Measurements from ENCODE around the gene NR1H3. TPM values are rescaled to one million over a fixed set of nuclear protein-coding genes. Genes with fewer than 3 reads are reported as not detected.
"Not testable (repeated sequence)": the region's sequence is repeated elsewhere in the genome, so short reads cannot be mapped to it uniquely, and the experiment has no call there.

The NR1H3 gene
- total RNA-seq: 5.7 TPM
- polyA plus RNA-seq: 10 to 100 TPM in 1 of 4 donors, 1 to 10 TPM in 3; 6.1 to 13.0 (median 9.3) TPM

DNA sequence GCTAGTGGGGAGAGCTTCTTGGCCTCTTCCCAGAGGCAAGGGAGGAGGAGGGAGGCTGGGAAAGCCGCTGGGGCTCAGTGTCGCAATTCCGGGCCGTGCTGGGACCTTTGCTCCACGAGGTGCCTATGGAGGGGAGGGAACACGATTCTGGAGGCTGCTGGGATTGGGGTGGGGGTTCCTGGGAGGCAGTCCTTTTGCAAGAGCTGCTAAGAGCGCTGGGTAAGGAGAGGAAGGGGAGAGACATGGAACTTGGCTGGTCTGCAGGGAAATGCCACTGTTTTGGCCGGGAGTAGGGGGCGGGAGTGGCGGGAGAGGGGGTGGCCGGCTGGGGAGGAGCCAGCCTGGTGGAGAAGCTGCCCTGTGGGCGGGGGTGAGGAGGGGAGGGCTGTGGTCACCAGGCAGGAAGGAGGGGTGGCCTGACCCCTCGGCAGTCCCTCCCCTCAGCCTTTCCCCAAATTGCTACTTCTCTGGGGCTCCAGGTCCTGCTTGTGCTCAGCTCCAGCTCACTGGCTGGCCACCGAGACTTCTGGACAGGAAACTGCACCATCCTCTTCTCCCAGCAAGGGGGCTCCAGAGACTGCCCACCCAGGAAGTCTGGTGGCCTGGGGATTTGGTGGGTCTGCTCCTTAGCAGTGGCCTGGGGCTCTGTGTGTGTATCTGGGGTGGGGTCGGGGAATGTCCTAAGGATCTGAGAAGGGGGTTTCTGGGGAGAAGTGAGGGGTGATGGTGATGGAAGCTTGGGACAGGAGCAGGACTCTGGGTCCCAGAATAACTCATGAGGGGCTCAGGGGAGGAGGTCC, at the start of gene NR1H3:
Gene NR1H3, plus strand, starts transcription at position 480 of the 800 bp plus-strand sequence. CDS start 1,221 bp downstream, outside the sequence.
- DNase-seq (no peak), ATAC-seq (ENCODE audit: low read depth in 2 of 2) (peak in 1 of 2 donors; percentile 30)
- Mint-ChIP-seq H3K4me1 (peaks cover 3 to 20% (median 7%) of the 10 kb centered on the region in 4 donors), H3K4me3 (no peak within 1 kb of the TSS), H3K27me3 (no peaks in the 10 kb centered on the region), H3K36me3 (no peaks in the 10 kb centered on the region), H3K27ac (peak within 1 kb of the TSS in 1 of 3 donors; percentile 62), H3K9me3 (no peaks in the 10 kb centered on the region)
- H3K9me3 ChIP-seq (ENCODE audit: control insufficient read depth in 2 of 2, low read length in 2 of 2): no peaks in the 10 kb centered on the region
- H3K4me1 ChIP-seq (ENCODE audit: control insufficient read depth, insufficient read depth, low read length, poor library complexity, severe bottlenecking): peaks cover 5% of the 10 kb centered on the region
- no peaks in the 10 kb centered on the region for H3K36me3 ChIP-seq (ENCODE audit: control insufficient read depth, insufficient read depth, low read length)
- no peak within 1 kb of the TSS for H3K4me3 ChIP-seq (ENCODE audit: low read depth, low read length)
- H3K27me3 ChIP-seq (ENCODE audit: control insufficient read depth, insufficient read depth, low read length): no peaks in the 10 kb centered on the region
- no peak within 1 kb of the TSS for H3K27ac ChIP-seq (ENCODE audit: insufficient read depth, low read length, poor library complexity, severe bottlenecking)

DNA sequence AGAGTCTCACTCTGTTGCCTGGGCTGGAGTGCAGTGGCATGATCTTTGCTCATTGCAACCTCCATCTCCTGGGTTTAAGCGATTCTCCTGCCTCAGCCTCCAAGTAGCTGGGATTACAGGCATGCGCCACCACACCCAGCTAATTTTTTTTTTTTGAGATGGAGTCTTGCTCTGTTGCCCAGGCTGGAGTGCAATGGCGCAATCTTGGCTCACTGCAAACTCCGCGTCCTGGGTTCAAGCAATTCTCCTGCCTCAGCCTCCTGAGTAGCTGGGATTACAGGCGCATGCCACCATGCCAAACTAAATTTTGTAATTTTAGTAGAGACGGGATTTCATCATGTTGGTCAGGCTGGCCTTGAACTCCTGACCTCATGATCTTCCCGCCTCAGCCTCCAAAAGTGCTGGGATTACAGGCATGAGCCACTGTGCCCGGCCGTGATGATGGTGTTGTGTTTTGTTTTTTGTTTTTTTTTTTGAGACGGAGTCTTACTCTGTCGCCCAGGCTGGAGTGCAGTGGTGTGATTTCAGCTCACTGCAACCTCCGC, 49.7 kb upstream of the NR1H3 start:
- not testable (repeated sequence) for H3K4me1 ChIP-seq (ENCODE audit: control insufficient read depth, insufficient read depth, low read length, poor library complexity, severe bottlenecking); DNase-seq; H3K4me3 Mint-ChIP-seq; H3K27ac ChIP-seq (ENCODE audit: insufficient read depth, low read length, poor library complexity, severe bottlenecking); ATAC-seq (ENCODE audit: low read depth in 2 of 2); H3K4me1 Mint-ChIP-seq; H3K4me3 ChIP-seq (ENCODE audit: low read depth, low read length); H3K36me3 Mint-ChIP-seq; H3K27me3 ChIP-seq (ENCODE audit: control insufficient read depth, insufficient read depth, low read length); H3K27me3 Mint-ChIP-seq; H3K36me3 ChIP-seq (ENCODE audit: control insufficient read depth, insufficient read depth, low read length); H3K9me3 Mint-ChIP-seq; H3K27ac Mint-ChIP-seq; H3K9me3 ChIP-seq (ENCODE audit: control insufficient read depth in 2 of 2, low read length in 2 of 2)

DNA sequence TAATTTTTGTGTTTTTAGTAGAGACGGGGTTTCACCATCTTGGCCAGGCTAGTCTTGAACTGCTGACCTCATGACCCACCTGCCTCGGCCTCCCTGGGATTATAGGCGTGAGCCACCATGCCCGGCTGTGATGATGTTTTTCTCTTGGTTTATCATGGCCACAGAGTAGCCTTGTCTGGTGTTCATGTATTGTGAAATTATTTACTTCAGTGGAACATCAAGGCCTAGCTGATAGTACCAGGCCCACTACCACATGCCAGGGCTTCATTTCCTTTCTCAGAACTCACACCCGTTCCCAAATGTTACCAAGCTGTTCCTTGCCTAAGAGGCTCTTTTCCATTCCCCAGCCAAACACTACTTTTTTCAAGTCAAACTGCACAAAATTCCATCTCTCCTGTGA, 49.2 kb upstream of the NR1H3 start:
- H3K4me1 ChIP-seq (ENCODE audit: control insufficient read depth, insufficient read depth, low read length, poor library complexity, severe bottlenecking): no peaks in the 10 kb centered on the region
- H3K9me3 ChIP-seq (ENCODE audit: control insufficient read depth in 2 of 2, low read length in 2 of 2): no peaks in the 10 kb centered on the region
- ATAC-seq (ENCODE audit: low read depth in 2 of 2) (no peak), DNase-seq (no peak)
- Mint-ChIP-seq H3K27ac (no peak overlapping the region), H3K4me1 (no peaks in the 10 kb centered on the region), H3K9me3 (no peaks in the 10 kb centered on the region), H3K4me3 (no peak overlapping the region), H3K27me3 (peaks cover 10% of the 10 kb centered on the region), H3K36me3 (no peaks in the 10 kb centered on the region)
- H3K36me3 ChIP-seq (ENCODE audit: control insufficient read depth, insufficient read depth, low read length): no peaks in the 10 kb centered on the region
- no peak overlapping the region for H3K4me3 ChIP-seq (ENCODE audit: low read depth, low read length)
- H3K27me3 ChIP-seq (ENCODE audit: control insufficient read depth, insufficient read depth, low read length): no peaks in the 10 kb centered on the region
- H3K27ac ChIP-seq (ENCODE audit: insufficient read depth, low read length, poor library complexity, severe bottlenecking): no peak overlapping the region

- H3K4me3 Mint-ChIP-seq: peak overlapping the region in 1 of 4 donors; percentile 25
- DNase-seq (no peak), ATAC-seq (ENCODE audit: low read depth in 2 of 2) (no peak)
- H3K4me1 Mint-ChIP-seq: peaks cover 11 to 31% (median 21%) of the 10 kb centered on the region in 4 donors
- Histone ChIP-seq H3K36me3 (ENCODE audit: control insufficient read depth, insufficient read depth, low read length) (peaks cover 3% of the 10 kb centered on the region), H3K27ac (ENCODE audit: insufficient read depth, low read length, poor library complexity, severe bottlenecking) (no peak overlapping the region), H3K9me3 (ENCODE audit: control insufficient read depth in 2 of 2, low read length in 2 of 2) (no peaks in the 10 kb centered on the region), H3K27me3 (ENCODE audit: control insufficient read depth, insufficient read depth, low read length) (no peaks in the 10 kb centered on the region), H3K4me3 (ENCODE audit: low read depth, low read length) (no peak overlapping the region), H3K4me1 (ENCODE audit: control insufficient read depth, insufficient read depth, low read length, poor library complexity, severe bottlenecking) (peaks cover 21% of the 10 kb centered on the region)
- no peaks in the 10 kb centered on the region for H3K9me3 Mint-ChIP-seq
- no peak overlapping the region for H3K27ac Mint-ChIP-seq
- H3K36me3 Mint-ChIP-seq: peaks cover 2% of the 10 kb centered on the region
- peaks cover 5% of the 10 kb centered on the region for H3K27me3 Mint-ChIP-seq
Measured at GRCh38 chr11:47212938-47213337, 44.9 kb upstream of the NR1H3 start.

DNA sequence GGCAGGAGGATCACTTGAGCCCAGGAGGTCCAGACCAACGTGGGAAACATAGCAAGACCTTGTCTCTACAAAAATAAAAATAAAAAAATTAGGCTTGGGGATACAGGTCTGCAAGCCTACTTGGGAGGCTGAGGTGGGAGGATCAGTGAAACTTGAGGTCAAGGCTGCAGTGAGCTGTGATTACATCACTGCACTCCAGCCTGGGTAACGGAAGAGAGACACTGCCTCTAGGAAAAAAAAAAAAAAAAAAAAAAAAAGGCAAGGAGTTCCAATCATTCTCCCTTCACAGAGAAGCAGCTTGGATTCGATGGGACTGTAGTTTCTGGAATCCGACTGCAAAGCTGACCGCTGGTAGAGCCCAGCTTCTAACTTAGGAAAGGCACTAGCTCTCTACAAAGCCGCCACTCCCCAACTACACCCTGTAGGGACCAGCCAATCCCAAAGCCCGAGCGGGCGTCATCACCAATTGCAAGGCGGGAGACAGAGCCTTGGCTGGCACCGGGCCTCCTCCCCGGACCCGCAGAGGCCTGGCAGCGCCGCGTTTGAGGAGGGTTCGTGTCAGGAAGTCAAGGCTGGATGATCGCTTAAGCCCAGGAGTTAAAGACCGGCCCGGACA, 43.7 kb upstream of the NR1H3 start:
- H3K27me3 Mint-ChIP-seq: peaks cover 5% of the 10 kb centered on the region
- peak overlapping the region; percentile 98 to 99 (median 99) for H3K27ac Mint-ChIP-seq
- Histone ChIP-seq H3K9me3 (ENCODE audit: control insufficient read depth in 2 of 2, low read length in 2 of 2) (no peaks in the 10 kb centered on the region), H3K27ac (ENCODE audit: insufficient read depth, low read length, poor library complexity, severe bottlenecking) (peak overlapping the region; percentile 84), H3K27me3 (ENCODE audit: control insufficient read depth, insufficient read depth, low read length) (no peaks in the 10 kb centered on the region), H3K4me1 (ENCODE audit: control insufficient read depth, insufficient read depth, low read length, poor library complexity, severe bottlenecking) (peaks cover 25% of the 10 kb centered on the region), H3K4me3 (ENCODE audit: low read depth, low read length) (peak overlapping the region; percentile 79), H3K36me3 (ENCODE audit: control insufficient read depth, insufficient read depth, low read length) (peaks cover 8% of the 10 kb centered on the region)
- H3K36me3 Mint-ChIP-seq: peaks cover 9% of the 10 kb centered on the region
- peak overlapping the region; percentile 96 to 100 (median 99) for H3K4me3 Mint-ChIP-seq
- H3K9me3 Mint-ChIP-seq: no peaks in the 10 kb centered on the region
- peak; percentile 79 to 94 (median 81) for DNase-seq
- H3K4me1 Mint-ChIP-seq: peaks cover 16 to 38% (median 27%) of the 10 kb centered on the region in 4 donors
- ATAC-seq (ENCODE audit: low read depth in 2 of 2): peak; percentile 73 to 80

GRCh38 chr11:47215366-47215910, 42.4 kb upstream of the NR1H3 start:
- Histone ChIP-seq H3K4me3 (ENCODE audit: low read depth, low read length) (peak overlapping the region; percentile 86), H3K27ac (ENCODE audit: insufficient read depth, low read length, poor library complexity, severe bottlenecking) (peak overlapping the region; percentile 84), H3K9me3 (ENCODE audit: control insufficient read depth in 2 of 2, low read length in 2 of 2) (no peaks in the 10 kb centered on the region), H3K4me1 (ENCODE audit: control insufficient read depth, insufficient read depth, low read length, poor library complexity, severe bottlenecking) (peaks cover 25% of the 10 kb centered on the region), H3K27me3 (ENCODE audit: control insufficient read depth, insufficient read depth, low read length) (no peaks in the 10 kb centered on the region), H3K36me3 (ENCODE audit: control insufficient read depth, insufficient read depth, low read length) (peaks cover 17% of the 10 kb centered on the region)
- peaks cover 5% of the 10 kb centered on the region for H3K27me3 Mint-ChIP-seq
- H3K9me3 Mint-ChIP-seq: peaks cover 0 to 2% (median 0%) of the 10 kb centered on the region in 7 donors
- peaks cover 19 to 45% (median 28%) of the 10 kb centered on the region in 4 donors for H3K4me1 Mint-ChIP-seq
- no peak for ATAC-seq (ENCODE audit: low read depth in 2 of 2)
- peaks cover 14% of the 10 kb centered on the region for H3K36me3 Mint-ChIP-seq
- DNase-seq: no peak
- H3K4me3 Mint-ChIP-seq: peak overlapping the region; percentile 96 to 100 (median 99)
- H3K27ac Mint-ChIP-seq: peak overlapping the region; percentile 92 to 99 (median 98)

- H3K9me3 ChIP-seq (ENCODE audit: control insufficient read depth in 2 of 2, low read length in 2 of 2): no peaks in the 10 kb centered on the region
- Mint-ChIP-seq H3K27ac (peak overlapping the region; percentile 92 to 99 (median 98)), H3K9me3 (peaks cover 0 to 2% (median 0%) of the 10 kb centered on the region in 7 donors), H3K36me3 (peaks cover 15% of the 10 kb centered on the region), H3K4me3 (peak overlapping the region; percentile 96 to 100 (median 99)), H3K4me1 (peaks cover 21 to 46% (median 28%) of the 10 kb centered on the region in 4 donors), H3K27me3 (peaks cover 5% of the 10 kb centered on the region)
- peaks cover 25% of the 10 kb centered on the region for H3K4me1 ChIP-seq (ENCODE audit: control insufficient read depth, insufficient read depth, low read length, poor library complexity, severe bottlenecking)
- no peaks in the 10 kb centered on the region for H3K27me3 ChIP-seq (ENCODE audit: control insufficient read depth, insufficient read depth, low read length)
- H3K36me3 ChIP-seq (ENCODE audit: control insufficient read depth, insufficient read depth, low read length): peaks cover 20% of the 10 kb centered on the region
- H3K27ac ChIP-seq (ENCODE audit: insufficient read depth, low read length, poor library complexity, severe bottlenecking): peak overlapping the region; percentile 84
- peak in 2 of 3 donors; percentile 19 to 79 for DNase-seq
- peak overlapping the region; percentile 86 for H3K4me3 ChIP-seq (ENCODE audit: low read depth, low read length)
- ATAC-seq (ENCODE audit: low read depth in 2 of 2): peak; percentile 19 to 25
Measured at GRCh38 chr11:47216121-47216798, 41.5 kb upstream of the NR1H3 start.
